Kidney epithelial cell (primary cell): ENCODE data around the gene CHAC2. TPM values are rescaled to one million over a fixed set of nuclear protein-coding genes. Genes with fewer than 3 reads are reported as not detected.
A peak's percentile ranks its signal among the peaks of the same experiment; 100 is the strongest.

Experiments
- DNase-seq: peaks from one replicate; pipeline ENCODE4 v3.0.0-alpha.2; 2010; ENCODE audit warnings: low read depth
- H3K27me3 ChIP-seq: 2 replicates; pipeline ENCODE4 v1.6.0; 2011; ENCODE audit warnings: low read length; ENCODE audit not compliant: control insufficient read depth, insufficient read depth
- H3K36me3 ChIP-seq: 2 replicates; pipeline ENCODE4 v1.5.1; 2011; ENCODE audit warnings: low read length; ENCODE audit not compliant: control insufficient read depth, insufficient read depth
- H3K4me3 ChIP-seq: 2 replicates; pipeline ENCODE4 v1.5.1; 2011; ENCODE audit warnings: low read depth, mild to moderate bottlenecking, control low read depth, low read length
- CTCF ChIP-seq: IDR thresholded peaks from 2 replicates; pipeline ENCODE4 v1.5.1; 2011; ENCODE audit warnings: mild to moderate bottlenecking, moderate library complexity, low read length, control low read depth, inconsistent platforms; ENCODE audit not compliant: insufficient read depth, poor library complexity, severe bottlenecking
- total RNA-seq: library from RNA; depleted of rRNA; stranded (reverse); fragments of >200 nt; gene quantifications from 2 replicates; pipeline ENCODE4 v1.2.3, GENCODE V29; 2015

CHAC2 gene
- total RNA-seq, 1 donor from 2014 or later = 7.2 TPM

GRCh38 chr2:53780056-53780455 lies 12.5 kb downstream of the CHAC2 start:
- DNase-seq = no peak
- H3K36me3 ChIP-seq = no peaks in the 10 kb centered on the region
- no peak for TF ChIP-seq CTCF
- H3K27me3 ChIP-seq = no peaks in the 10 kb centered on the region
- no peak overlapping the region for H3K4me3 ChIP-seq

- Histone ChIP-seq H3K27me3 (no peaks in the 10 kb centered on the region), H3K4me3 (no peak overlapping the region), H3K36me3 (no peaks in the 10 kb centered on the region)
- TF ChIP-seq CTCF = no peak
- no peak for DNase-seq
Observed at GRCh38 chr2:53782676-53783075, 15.1 kb downstream of the CHAC2 start.

GRCh38 chr2:53784436-53784835 lies 16.8 kb downstream of the CHAC2 start:
- DNase-seq = no peak
- H3K27me3 ChIP-seq = no peaks in the 10 kb centered on the region
- no peaks in the 10 kb centered on the region for H3K36me3 ChIP-seq
- no peak overlapping the region for H3K4me3 ChIP-seq
- no peak for TF ChIP-seq CTCF

- no peak for TF ChIP-seq CTCF
- Histone ChIP-seq H3K27me3 (no peaks in the 10 kb centered on the region), H3K36me3 (no peaks in the 10 kb centered on the region), H3K4me3 (peak overlapping the region; percentile 71)
- no peak for DNase-seq
Observed at GRCh38 chr2:53785366-53785765, 17.8 kb downstream of the CHAC2 start.

DNA sequence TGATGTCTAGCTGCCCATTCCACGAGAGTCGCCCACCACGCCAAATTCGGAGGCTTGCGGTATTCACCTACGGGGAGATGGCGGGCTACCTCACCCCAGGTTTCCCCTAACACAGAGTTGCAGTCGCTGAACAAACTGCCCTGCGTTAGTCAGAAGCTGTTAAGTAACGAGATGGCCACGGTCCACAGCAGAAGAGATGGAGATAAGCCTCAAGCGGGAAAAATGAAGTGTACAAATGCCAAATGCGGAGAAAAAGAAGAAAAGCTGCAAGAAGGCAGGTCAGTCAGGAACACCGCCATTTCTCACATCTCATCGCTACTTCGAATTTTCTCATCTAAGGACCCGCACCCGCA lies 18.7 kb downstream of the CHAC2 start:
- DNase-seq = no peak
- Histone ChIP-seq H3K4me3 (peak overlapping the region; percentile 71), H3K36me3 (no peaks in the 10 kb centered on the region), H3K27me3 (no peaks in the 10 kb centered on the region)
- TF ChIP-seq CTCF = no peak

DNA sequence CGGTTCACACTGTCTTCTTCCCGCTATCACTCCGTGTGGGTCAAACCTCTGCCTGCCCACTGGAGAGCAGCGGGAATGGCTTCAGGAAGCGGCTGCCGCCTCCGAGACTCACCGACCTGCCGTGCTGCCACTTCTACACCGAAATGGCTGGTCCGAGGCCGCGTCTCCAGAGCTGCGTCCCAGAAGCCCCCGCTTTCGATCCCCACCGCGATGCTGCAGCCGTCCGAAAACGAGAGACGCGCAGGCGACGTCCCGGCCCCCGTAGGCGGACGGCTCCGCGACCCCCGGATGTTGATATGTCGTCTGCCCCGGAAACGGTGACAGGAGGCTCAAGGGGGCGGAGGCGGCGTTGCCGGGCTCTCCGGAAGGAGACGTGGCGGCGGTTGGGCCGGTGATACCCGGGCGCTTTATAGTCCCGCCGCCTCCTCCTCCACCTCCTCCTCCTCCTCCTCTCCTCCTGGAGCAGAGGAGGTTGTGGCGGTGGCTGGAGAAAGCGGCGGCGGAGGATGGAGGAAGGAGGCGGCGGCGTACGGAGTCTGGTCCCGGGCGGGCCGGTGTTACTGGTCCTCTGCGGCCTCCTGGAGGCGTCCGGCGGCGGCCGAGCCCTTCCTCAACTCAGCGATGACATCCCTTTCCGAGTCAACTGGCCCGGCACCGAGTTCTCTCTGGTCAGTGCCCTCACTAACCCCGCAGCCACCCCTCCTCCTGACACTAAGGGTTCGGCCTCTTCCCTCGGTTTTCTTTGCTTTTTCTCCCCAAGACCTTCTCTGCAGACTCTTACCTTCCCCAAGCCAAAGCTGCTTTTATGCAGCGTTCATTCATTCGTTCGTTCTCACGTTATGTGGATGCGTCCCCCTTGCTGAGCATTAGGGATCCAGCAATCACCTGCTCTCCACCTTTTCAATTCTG lies 19.4 kb downstream of the CHAC2 start, which contains the start of the genes ASB3 and ERLEC1:
Gene ASB3, minus strand, starts transcription at position 249 of the 909 bp plus-strand sequence. CDS start 21,381 bp downstream, outside the sequence.
Gene ERLEC1, plus strand, starts transcription at position 340 of the 909 bp plus-strand sequence. Its CDS starts 167 bp downstream, at position 507.
- Histone ChIP-seq H3K27me3 (no peaks in the 10 kb centered on the region), H3K4me3 (peak within 1 kb of the TSS; percentile 71), H3K36me3 (no peaks in the 10 kb centered on the region)
- TF ChIP-seq CTCF = no peak
- DNase-seq = peak; percentile 43
